ENCODE results near the gene MEGF6. TPM values are rescaled to one million over a fixed set of nuclear protein-coding genes. Genes with fewer than 3 reads are reported as not detected.

The MEGF6 gene
- total RNA-seq, 1 donor from 2014 or later, result 194 TPM

GRCh38 chr1:3443807-3444206, 167.5 kb downstream of the MEGF6 start:
- intact Hi-C loops (cut with DNase I), result no loop called here
- H3K4me3 ChIP-seq, result no peak overlapping the region
- H3K4me1 ChIP-seq, result no peaks in the 10 kb centered on the region
- DNase-seq (ENCODE audit: low spot score in 2 of 2), result no peak
- TF ChIP-seq CTCF (IDR thresholded peaks at IDR 0.05), result no peak
- H3K9me3 ChIP-seq, result peaks cover 0 to 9% of the 10 kb centered on the region in 2 donors
- H3K27ac ChIP-seq, result no peak overlapping the region
- no peaks in the 10 kb centered on the region for H3K36me3 ChIP-seq
- no peaks in the 10 kb centered on the region for H3K27me3 ChIP-seq

- Histone ChIP-seq H3K4me3 (no peak overlapping the region), H3K9me3 (peaks cover 0 to 9% of the 10 kb centered on the region in 2 donors), H3K27ac (no peak overlapping the region), H3K36me3 (no peaks in the 10 kb centered on the region), H3K27me3 (no peaks in the 10 kb centered on the region), H3K4me1 (no peaks in the 10 kb centered on the region)
- TF ChIP-seq CTCF (IDR thresholded peaks at IDR 0.05), result no peak
- intact Hi-C loops (cut with DNase I), result no loop called here
- no peak for DNase-seq (ENCODE audit: low spot score in 2 of 2)
Measured at GRCh38 chr1:3442901-3443300, 168.4 kb downstream of the MEGF6 start.

GRCh38 chr1:3442331-3442730, 169.0 kb downstream of the MEGF6 start:
- intact Hi-C loops (cut with DNase I), result no loop called here

GRCh38 chr1:3441880-3442279, 169.4 kb downstream of the MEGF6 start:
- no peak for TF ChIP-seq CTCF (IDR thresholded peaks at IDR 0.05)
- DNase-seq (ENCODE audit: low spot score in 2 of 2), result no peak
- Histone ChIP-seq H3K27ac (no peak overlapping the region), H3K4me1 (no peaks in the 10 kb centered on the region), H3K27me3 (no peaks in the 10 kb centered on the region), H3K9me3 (peaks cover 0 to 9% of the 10 kb centered on the region in 2 donors), H3K4me3 (no peak overlapping the region), H3K36me3 (no peaks in the 10 kb centered on the region)
- intact Hi-C loops (cut with DNase I), result no loop called here

More at GRCh38 chr1:3442331-3442730, 169.0 kb downstream of the MEGF6 start:
- H3K27ac ChIP-seq, result no peak overlapping the region
- H3K4me1 ChIP-seq, result no peaks in the 10 kb centered on the region
- no peaks in the 10 kb centered on the region for H3K36me3 ChIP-seq
- H3K4me3 ChIP-seq, result no peak overlapping the region
- H3K27me3 ChIP-seq, result no peaks in the 10 kb centered on the region
- DNase-seq (ENCODE audit: low spot score in 2 of 2), result no peak
- no peak for TF ChIP-seq CTCF (IDR thresholded peaks at IDR 0.05)
- peaks cover 0 to 9% of the 10 kb centered on the region in 2 donors for H3K9me3 ChIP-seq

GRCh38 chr1:3441410-3441847, 169.9 kb downstream of the MEGF6 start:
- no peak for DNase-seq (ENCODE audit: low spot score in 2 of 2)
- no peak overlapping the region for H3K27ac ChIP-seq
- H3K27me3 ChIP-seq, result no peaks in the 10 kb centered on the region
- TF ChIP-seq CTCF (IDR thresholded peaks at IDR 0.05), result no peak
- intact Hi-C loops (cut with DNase I), result no loop called here
- no peak overlapping the region for H3K4me3 ChIP-seq
- H3K4me1 ChIP-seq, result no peaks in the 10 kb centered on the region
- H3K36me3 ChIP-seq, result no peaks in the 10 kb centered on the region
- peaks cover 0 to 8% of the 10 kb centered on the region in 2 donors for H3K9me3 ChIP-seq

Measured in ascending aorta (tissue), 2 donors.